Panc1 (cell line): Measurements from ENCODE around the gene MTNR1A. TPM values are rescaled to one million over a fixed set of nuclear protein-coding genes. Genes with fewer than 3 reads are reported as not detected.

Experiments used
- ATAC-seq: fragments of 200-7000 bp; cut with Tn5 transposase; 2 replicates; pipeline ENCODE4 v1.9.1; 2020; ENCODE audit warnings: mild to moderate bottlenecking, moderate library complexity
- BruUV-seq: library from RNA; stranded (reverse); fragments of 400-500 nt; replicated peaks from 2 replicates; lab custom pipeline; 2021; lab: Mats Ljungman, UMichigan
- CTCF ChIA-PET: fragments of 300-600 bp; sonication (Branson Sonifier 250); formaldehyde crosslinking; loops from one replicate; lab custom pipeline; 2022; ENCODE audit warnings: antibody characterized with exemption; lab: Charles Lee
- POLR2A ChIA-PET: fragments of 300-600 bp; sonication (Branson Sonifier 250); formaldehyde crosslinking; loops from one replicate; lab custom pipeline; 2022; ENCODE audit warnings: antibody characterized with exemption; lab: Charles Lee
- DNase-seq: peaks from one replicate; pipeline ENCODE4 v3.0.0-alpha.2; 2010; ENCODE audit warnings: low read depth, low spot score
- H3K27ac ChIP-seq: 2 replicates; pipeline ENCODE4 v1.5.1; 2011; ENCODE audit warnings: mild to moderate bottlenecking, low read length, inconsistent platforms
- H3K27me3 ChIP-seq: fragments of 200-500 bp; sonication (Bioruptor generic); 2 replicates; pipeline ENCODE4 v1.6.0; 2014; ENCODE audit warnings: low read length, inconsistent platforms; ENCODE audit not compliant: control insufficient read depth, insufficient read depth
- H3K36me3 ChIP-seq: fragments of 200-500 bp; sonication (Bioruptor generic); 2 replicates; pipeline ENCODE4 v1.5.1; 2014; ENCODE audit warnings: inconsistent platforms, mild to moderate bottlenecking, low read length, moderate library complexity; ENCODE audit not compliant: control insufficient read depth, insufficient read depth
- H3K4me1 ChIP-seq: 2 replicates; pipeline ENCODE4 v1.5.1; 2011; ENCODE audit warnings: inconsistent platforms, mild to moderate bottlenecking, low read length, moderate library complexity; ENCODE audit not compliant: control insufficient read depth, insufficient read depth
- H3K4me3 ChIP-seq, 2 experiments: 2 replicates each; pipeline ENCODE4 v1.5.1; 2011 to 2012; ENCODE audit warnings: low read depth in 2 of 2, low read length in 2 of 2, mild to moderate bottlenecking in 2 of 2, inconsistent platforms in 1 of 2, moderate library complexity in 1 of 2
- H3K9me3 ChIP-seq: fragments of 200-500 bp; sonication (Bioruptor generic); 2 replicates; pipeline ENCODE4 v1.5.1; 2014; ENCODE audit warnings: low read depth, mild to moderate bottlenecking, inconsistent platforms, low read length, moderate library complexity; ENCODE audit not compliant: control insufficient read depth, insufficient read depth
- POLR2AphosphoS5 ChIP-seq: IDR thresholded peaks from 2 replicates; pipeline ENCODE4 v1.6.1; 2012; ENCODE audit warnings: mild to moderate bottlenecking, low read depth, low read length, moderate library complexity
- SIN3A ChIP-seq: IDR thresholded peaks from 2 replicates; pipeline ENCODE4 v1.6.1; 2012; ENCODE audit warnings: low read depth, mild to moderate bottlenecking, low read length, moderate library complexity, borderline replicate concordance; ENCODE audit not compliant: insufficient read depth
- TCF7L2 ChIP-seq: IDR thresholded peaks from 2 replicates; pipeline ENCODE4 v1.6.1; 2011; ENCODE audit warnings: mild to moderate bottlenecking, low read depth, low read length, inconsistent platforms
- in situ Hi-C: cut with HindIII; loops from 2 replicates; pipeline ENCODE4 v1.10.0; 2016; ENCODE audit warnings: low sequenced_read_pairs, low pct_unique_long_range_greater_than_20kb
- intact Hi-C: fragments of 100-400 bp; cut with micrococcal nuclease; formaldehyde crosslinking; loops from one replicate; pipeline ENCODE4 v1.10.0; 2022; ENCODE audit not compliant: unreplicated experiment
- total RNA-seq: library from RNA; stranded (reverse); gene quantifications from one replicate; pipeline ENCODE4 v1.2.1, GENCODE V29; 2021; ENCODE audit not compliant: unreplicated experiment
- TF ChIP-seq, protein P1 (sequence below), 2 experiments: IDR thresholded peaks; 2 replicates each; pipeline ENCODE4 v1.6.1; 2011 to 2012; ENCODE audit warnings: low read depth in 2 of 2, control low read depth in 1 of 2, low read length in 1 of 2, mild to moderate bottlenecking in 1 of 2, moderate library complexity in 1 of 2; ENCODE audit not compliant: insufficient read depth in 1 of 2
- TF ChIP-seq, protein P2 (sequence below): fragments of 450-650 bp; IDR thresholded peaks from 2 replicates; pipeline ENCODE4 v1.5.1; 2017; ENCODE audit warnings: mild to moderate bottlenecking

The MTNR1A gene
- total RNA-seq, 1 experiment from 2014 or later, result 0.23 TPM

DNA sequence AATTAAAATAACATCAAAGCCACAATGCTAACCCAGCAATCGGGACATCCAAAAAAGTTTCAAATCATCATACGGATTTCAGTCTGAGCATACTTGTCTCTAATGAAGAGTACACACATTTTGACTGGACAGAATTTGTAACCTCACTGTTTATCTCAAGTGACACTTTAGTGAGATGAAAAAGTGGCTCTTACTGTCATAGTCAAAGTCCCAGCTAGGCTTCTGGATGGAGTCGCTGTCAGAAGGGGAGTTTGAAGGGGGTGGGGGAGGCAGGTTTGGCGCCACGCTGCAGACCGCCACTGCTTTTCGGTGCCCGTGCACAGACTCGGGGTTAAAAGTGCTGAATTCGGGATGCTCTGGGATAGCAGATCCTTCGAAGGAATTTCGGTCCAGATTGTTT lies 41.0 kb upstream of the MTNR1A start:
- in situ Hi-C loops, result no loop called here

DNA sequence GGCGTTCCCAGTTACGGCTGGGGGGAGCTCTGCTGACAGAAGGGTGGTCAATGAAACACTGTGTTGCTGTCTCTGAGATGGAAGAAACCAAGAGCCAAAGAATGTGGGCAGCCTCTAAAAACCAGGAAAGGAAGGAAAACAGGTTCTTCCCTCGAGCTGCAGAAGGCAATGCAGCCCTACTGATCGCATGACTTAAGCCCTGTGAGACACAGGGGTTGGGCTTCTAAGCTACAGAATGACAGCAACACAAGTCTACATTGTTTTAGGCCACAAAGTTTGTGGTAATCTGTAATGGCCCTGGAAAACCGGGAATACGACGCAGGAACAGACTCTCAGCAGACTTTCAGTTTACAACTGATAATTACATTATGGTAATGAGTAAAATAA lies 38.2 kb upstream of the MTNR1A start:
- Histone ChIP-seq H3K4me1 (no peaks in the 10 kb centered on the region), H3K4me3 (no peak overlapping the region), H3K9me3 (no peaks in the 10 kb centered on the region), H3K27me3 (no peaks in the 10 kb centered on the region), H3K36me3 (peaks cover 53% of the 10 kb centered on the region), H3K27ac (no peak overlapping the region)
- in situ Hi-C loops, result no loop called here
- ATAC-seq, result 0 out of 2 replicates have a peak, but pooled peaks have one; percentile 60
- DNase-seq, result no peak
- POLR2A ChIA-PET, result no interaction called here
- BruUV-seq, result no TSS peak
- TF ChIP-seq SIN3A, result no peak
- TF ChIP-seq, protein P1, sequence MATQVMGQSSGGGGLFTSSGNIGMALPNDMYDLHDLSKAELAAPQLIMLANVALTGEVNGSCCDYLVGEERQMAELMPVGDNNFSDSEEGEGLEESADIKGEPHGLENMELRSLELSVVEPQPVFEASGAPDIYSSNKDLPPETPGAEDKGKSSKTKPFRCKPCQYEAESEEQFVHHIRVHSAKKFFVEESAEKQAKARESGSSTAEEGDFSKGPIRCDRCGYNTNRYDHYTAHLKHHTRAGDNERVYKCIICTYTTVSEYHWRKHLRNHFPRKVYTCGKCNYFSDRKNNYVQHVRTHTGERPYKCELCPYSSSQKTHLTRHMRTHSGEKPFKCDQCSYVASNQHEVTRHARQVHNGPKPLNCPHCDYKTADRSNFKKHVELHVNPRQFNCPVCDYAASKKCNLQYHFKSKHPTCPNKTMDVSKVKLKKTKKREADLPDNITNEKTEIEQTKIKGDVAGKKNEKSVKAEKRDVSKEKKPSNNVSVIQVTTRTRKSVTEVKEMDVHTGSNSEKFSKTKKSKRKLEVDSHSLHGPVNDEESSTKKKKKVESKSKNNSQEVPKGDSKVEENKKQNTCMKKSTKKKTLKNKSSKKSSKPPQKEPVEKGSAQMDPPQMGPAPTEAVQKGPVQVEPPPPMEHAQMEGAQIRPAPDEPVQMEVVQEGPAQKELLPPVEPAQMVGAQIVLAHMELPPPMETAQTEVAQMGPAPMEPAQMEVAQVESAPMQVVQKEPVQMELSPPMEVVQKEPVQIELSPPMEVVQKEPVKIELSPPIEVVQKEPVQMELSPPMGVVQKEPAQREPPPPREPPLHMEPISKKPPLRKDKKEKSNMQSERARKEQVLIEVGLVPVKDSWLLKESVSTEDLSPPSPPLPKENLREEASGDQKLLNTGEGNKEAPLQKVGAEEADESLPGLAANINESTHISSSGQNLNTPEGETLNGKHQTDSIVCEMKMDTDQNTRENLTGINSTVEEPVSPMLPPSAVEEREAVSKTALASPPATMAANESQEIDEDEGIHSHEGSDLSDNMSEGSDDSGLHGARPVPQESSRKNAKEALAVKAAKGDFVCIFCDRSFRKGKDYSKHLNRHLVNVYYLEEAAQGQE (IDR thresholded peaks at IDR 0.05; ENCODE audit: insufficient read depth in 1 of 2, low read depth in 2 of 2, low read length in 1 of 2), result no peak
- no peak for TF ChIP-seq POLR2AphosphoS5
- TF ChIP-seq, protein P2, sequence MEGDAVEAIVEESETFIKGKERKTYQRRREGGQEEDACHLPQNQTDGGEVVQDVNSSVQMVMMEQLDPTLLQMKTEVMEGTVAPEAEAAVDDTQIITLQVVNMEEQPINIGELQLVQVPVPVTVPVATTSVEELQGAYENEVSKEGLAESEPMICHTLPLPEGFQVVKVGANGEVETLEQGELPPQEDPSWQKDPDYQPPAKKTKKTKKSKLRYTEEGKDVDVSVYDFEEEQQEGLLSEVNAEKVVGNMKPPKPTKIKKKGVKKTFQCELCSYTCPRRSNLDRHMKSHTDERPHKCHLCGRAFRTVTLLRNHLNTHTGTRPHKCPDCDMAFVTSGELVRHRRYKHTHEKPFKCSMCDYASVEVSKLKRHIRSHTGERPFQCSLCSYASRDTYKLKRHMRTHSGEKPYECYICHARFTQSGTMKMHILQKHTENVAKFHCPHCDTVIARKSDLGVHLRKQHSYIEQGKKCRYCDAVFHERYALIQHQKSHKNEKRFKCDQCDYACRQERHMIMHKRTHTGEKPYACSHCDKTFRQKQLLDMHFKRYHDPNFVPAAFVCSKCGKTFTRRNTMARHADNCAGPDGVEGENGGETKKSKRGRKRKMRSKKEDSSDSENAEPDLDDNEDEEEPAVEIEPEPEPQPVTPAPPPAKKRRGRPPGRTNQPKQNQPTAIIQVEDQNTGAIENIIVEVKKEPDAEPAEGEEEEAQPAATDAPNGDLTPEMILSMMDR, result no peak
- TF ChIP-seq TCF7L2, result no peak
- CTCF ChIA-PET, result no interaction called here
- intact Hi-C loops, result no loop called here

More for the DNA sequence above, 41.0 kb upstream of the MTNR1A start:
- ChIA-PET CTCF (no interaction called here), POLR2A (no interaction called here)
- Histone ChIP-seq H3K27me3 (no peaks in the 10 kb centered on the region), H3K9me3 (no peaks in the 10 kb centered on the region), H3K4me3 (no peak overlapping the region), H3K27ac (no peak overlapping the region), H3K36me3 (peaks cover 58% of the 10 kb centered on the region), H3K4me1 (no peaks in the 10 kb centered on the region)
- BruUV-seq, result no TSS peak
- intact Hi-C loops, result no loop called here
- TF ChIP-seq SIN3A, result no peak
- TF ChIP-seq POLR2AphosphoS5, result no peak
- TF ChIP-seq TCF7L2, result no peak
- TF ChIP-seq, protein P2, result no peak
- TF ChIP-seq, protein P1 (IDR thresholded peaks at IDR 0.05; ENCODE audit: insufficient read depth in 1 of 2, low read depth in 2 of 2, low read length in 1 of 2), result no peak
- DNase-seq (no peak), ATAC-seq (no peak)
